ENCODE measurements around the gene TVP23B.
"Not testable (repeated sequence)": the region's sequence is repeated elsewhere in the genome, so short reads cannot be mapped to it uniquely, and the experiment has no call there.

The TVP23B gene

GRCh38 chr17:18791402-18791801, 10.4 kb downstream of the TVP23B start:
- not testable (repeated sequence) for DNase-seq

DNA sequence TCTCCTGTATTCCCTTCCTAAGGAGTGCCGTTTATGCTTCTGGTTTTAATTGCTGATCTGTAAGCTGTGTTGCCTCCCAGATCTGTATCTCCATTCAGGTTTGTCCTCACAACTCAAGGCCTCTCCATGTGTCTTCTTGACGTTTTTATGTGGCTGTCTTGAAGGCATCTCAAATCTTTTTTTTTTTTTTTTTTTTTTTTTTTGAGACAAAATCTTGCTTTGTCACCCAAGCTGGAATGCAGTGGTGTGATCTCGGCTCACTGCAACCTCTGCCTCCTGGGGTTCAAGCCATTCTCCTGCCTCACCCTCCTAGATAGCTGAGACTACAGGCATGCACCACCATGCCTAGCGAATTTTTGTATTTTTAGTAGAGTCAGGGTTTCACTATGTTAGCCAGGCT, 13.9 kb downstream of the TVP23B start:
- DNase-seq, result not testable (repeated sequence)

GRCh38 chr17:18796887-18797286, 15.9 kb downstream of the TVP23B start:
- DNase-seq, result not testable (repeated sequence)

GRCh38 chr17:18803458-18804245, 22.7 kb downstream of the TVP23B start:
- DNase-seq, result not testable (repeated sequence)

DNA sequence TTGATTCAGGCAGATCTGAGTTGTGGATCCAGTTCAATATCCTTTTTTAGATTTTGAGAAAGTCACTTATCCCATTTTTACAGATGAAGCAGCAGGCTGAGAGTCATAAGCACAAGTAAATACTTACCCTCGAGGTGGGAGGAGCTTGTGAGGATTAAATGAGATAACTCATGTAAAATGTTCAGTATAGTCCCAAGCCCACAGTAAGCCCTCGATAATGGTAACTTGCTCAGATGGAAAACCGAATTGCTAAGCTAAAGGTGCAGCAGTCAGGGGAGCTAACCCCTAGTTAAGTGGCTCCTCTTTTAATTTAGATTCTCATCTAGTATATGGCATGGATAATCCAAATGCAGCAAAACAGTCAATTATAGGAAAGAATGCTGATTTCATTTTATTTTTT, 34.9 kb downstream of the TVP23B start:
- not testable (repeated sequence) for DNase-seq

DNA sequence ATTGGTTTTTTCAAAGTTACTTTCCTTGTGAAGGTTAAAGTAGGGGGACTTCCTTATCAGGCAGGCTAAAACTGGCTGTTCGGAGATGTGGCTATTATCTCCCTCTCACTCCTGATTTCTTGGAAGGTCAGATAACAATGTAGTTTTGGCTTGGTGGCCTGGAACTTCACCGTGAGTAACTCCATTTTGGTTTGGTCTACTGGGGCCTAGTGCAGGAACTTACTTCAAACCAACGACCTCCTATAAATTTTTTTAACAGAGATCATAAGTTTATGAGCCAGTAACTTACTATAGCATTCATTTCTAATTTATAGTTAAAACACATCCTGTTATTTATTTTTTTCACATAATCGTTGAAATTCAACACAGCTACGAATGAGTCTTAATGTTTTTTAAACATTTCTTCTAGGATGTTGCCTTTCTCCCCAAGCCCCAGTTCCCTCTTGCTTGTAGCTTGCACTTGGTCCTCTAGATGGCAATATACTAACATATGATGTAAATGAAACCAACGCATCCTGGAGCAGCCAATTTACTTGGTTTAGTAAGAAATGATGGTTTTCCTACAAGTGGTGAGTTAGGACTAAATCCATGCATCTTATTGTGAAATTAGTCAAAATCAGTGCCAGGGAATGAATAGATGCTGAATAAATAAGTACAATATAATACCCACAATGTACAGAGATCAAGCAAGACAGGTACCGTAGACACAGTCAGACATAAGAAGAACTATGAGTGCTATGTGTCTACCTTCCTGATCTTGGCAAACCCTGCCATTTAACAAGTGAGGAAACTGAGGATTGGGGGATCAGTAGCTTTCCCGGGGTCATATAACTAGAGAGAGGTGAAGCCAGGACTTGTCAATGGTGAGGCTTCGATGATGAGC, 35.7 kb downstream of the TVP23B start:
- DNase-seq, result peak in 8 of 51 donors; percentile 1 to 52 (median 8)

DNA sequence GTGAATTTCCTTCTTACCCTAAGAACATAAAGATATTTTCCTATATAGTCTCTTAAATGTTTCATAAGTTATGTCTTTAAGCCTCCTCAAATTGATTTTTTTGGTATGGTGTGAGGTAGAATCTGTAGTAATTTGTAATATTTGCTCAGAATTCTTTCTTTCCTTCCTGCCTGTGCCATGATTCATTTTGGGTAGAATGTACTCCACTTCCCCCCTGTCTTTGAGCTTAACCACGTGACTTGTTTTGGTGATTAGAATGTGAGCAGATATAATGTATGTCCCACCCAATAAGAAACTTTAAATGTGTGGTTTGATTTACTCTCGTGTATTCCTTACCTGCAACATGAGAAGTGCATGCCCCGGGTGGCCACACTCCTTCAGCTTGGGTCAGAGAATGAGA, 40.4 kb downstream of the TVP23B start:
- not testable (repeated sequence) for DNase-seq

DNA sequence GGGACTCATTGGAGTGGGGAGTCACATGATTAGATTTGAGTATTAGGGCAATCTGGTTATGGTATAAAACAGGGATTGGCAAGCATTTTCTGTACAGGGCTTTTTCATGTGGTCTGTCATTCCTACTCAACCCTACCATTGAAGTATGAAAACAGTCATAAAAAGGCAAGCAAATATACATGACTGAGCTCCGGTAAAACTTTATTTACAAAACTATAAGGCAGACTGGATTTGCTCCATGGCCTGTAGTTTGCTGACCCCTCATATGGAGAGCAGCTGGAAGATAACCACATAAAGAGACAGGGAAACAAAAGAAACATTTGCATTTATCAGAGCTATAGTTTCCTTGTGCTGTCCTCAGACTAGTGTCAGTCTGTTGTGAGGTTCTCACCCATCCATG, 46.6 kb downstream of the TVP23B start:
- not testable (repeated sequence) for DNase-seq

DNA sequence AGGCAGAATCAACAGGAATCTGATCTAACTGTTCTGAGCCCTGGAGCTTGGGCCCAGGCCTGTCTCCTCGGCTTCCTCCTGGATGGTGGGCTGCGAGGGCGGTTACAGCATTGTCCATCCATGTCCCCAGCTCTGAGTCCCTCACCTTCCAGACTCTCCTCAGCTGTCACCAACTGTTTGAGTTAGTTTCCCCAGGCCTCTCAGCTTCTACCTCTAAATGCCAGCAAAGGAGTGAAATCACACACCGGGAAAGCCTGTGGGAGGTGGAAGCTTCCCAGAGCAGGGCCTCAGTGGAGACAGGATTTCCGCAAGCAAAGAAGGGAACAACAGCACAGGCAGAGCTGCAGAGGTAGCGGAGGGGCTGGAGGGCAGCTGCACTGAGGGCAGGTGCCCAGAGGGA, 67.5 kb downstream of the TVP23B start:
- DNase-seq, result no peak

DNA sequence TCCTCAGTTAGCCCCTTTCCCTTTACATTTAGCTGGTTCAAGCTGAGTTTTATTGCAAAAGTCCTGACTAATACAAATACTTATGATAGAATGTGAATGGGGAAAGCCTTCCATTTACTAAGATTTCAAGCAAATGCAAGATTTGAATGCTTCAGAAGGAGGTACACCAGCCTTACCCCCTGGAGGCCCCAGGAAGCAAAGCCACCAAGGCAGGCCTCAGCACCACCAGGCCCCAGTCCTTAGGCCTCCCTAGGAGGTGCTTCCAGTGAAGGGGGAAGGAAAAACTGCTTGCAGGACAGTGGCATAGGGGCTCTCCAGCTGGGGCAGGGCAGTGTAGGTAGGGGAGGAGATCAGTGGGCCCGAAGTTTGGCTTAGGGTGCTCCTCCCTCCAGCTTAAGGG, 69.7 kb downstream of the TVP23B start:
- no peak for DNase-seq

- DNase-seq, result no peak
Observed at GRCh38 chr17:18851201-18851600, 70.2 kb downstream of the TVP23B start.

- no peak for DNase-seq
Observed at GRCh38 chr17:18854956-18855355, 74.0 kb downstream of the TVP23B start.

- DNase-seq, result peak; percentile 54 to 98 (median 90)
Observed at GRCh38 chr17:18855831-18856569, 75.0 kb downstream of the TVP23B start.
